Activated gamma-delta T cell treated with anti-CD3 and anti-CD28 coated beads, Interleukin-2, amount 50 U/mL, for 16 hours (primary cell): ENCODE data around the gene MBLAC1.

Source experiments
- DNase-seq: peaks from one replicate; pipeline ENCODE4 v3.0.0-alpha.2; 2020; ENCODE audit warnings: low read depth

MBLAC1 gene

GRCh38 chr7:100126931-100127865 is at the start of gene MBLAC1:
MBLAC1 (plus strand) TSS chr7:100126967; CDS start chr7:100127396, 429 bp downstream.
- peak; percentile 91 for DNase-seq

- no peak for DNase-seq
Measured at GRCh38 chr7:100077205-100077604, 49.6 kb upstream of the MBLAC1 start.

GRCh38 chr7:100079024-100079560 is 47.7 kb upstream of the MBLAC1 start:
- DNase-seq: no peak

- DNase-seq: no peak
Measured at GRCh38 chr7:100080907-100081534, 45.7 kb upstream of the MBLAC1 start.

- peak; percentile 97 for DNase-seq
Measured at GRCh38 chr7:100081535-100082102, 45.1 kb upstream of the MBLAC1 start, which contains the start of gene ZNF3. ZNF3 (minus strand) TSS chr7:100081723; CDS start chr7:100077357, 4,366 bp downstream.

- no peak for DNase-seq
Measured at GRCh38 chr7:100082978-100083377, 43.8 kb upstream of the MBLAC1 start.

- no peak for DNase-seq
Measured at GRCh38 chr7:100085515-100085914, 41.3 kb upstream of the MBLAC1 start.

- no peak for DNase-seq
Measured at GRCh38 chr7:100087055-100087750, 39.6 kb upstream of the MBLAC1 start.

GRCh38 chr7:100088095-100088620 is 38.6 kb upstream of the MBLAC1 start:
- no peak for DNase-seq

GRCh38 chr7:100088621-100089457 is 37.9 kb upstream of the MBLAC1 start, which contains the start of gene COPS6:
COPS6 (plus strand) TSS chr7:100088969; CDS start chr7:100088991, 22 bp downstream.
- DNase-seq: peak; percentile 78

- no peak for DNase-seq
Measured at GRCh38 chr7:100089458-100090196, 37.1 kb upstream of the MBLAC1 start.

- DNase-seq: no peak
Measured at GRCh38 chr7:100090527-100091410, 36.0 kb upstream of the MBLAC1 start.

GRCh38 chr7:100091411-100092181 is 35.2 kb upstream of the MBLAC1 start:
- DNase-seq: no peak

- no peak for DNase-seq
Measured at GRCh38 chr7:100093054-100093453, 33.7 kb upstream of the MBLAC1 start.

- DNase-seq: no peak
Measured at GRCh38 chr7:100093498-100093897, 33.3 kb upstream of the MBLAC1 start.

GRCh38 chr7:100093925-100094486 is 32.8 kb upstream of the MBLAC1 start:
- no peak for DNase-seq

GRCh38 chr7:100095289-100095688 is 31.5 kb upstream of the MBLAC1 start:
- DNase-seq: no peak

GRCh38 chr7:100095704-100096103 is 31.1 kb upstream of the MBLAC1 start:
- DNase-seq: no peak
